A673 (cell line): Measurements from ENCODE around the gene SPG7. TPM values are rescaled to one million over a fixed set of nuclear protein-coding genes. Genes with fewer than 3 reads are reported as not detected.

Experiments used
- BruUV-seq: library from RNA; stranded (reverse); fragments of 400-500 nt; replicated peaks from 2 replicates; lab custom pipeline; 2021; lab: Mats Ljungman, UMichigan
- CTCF ChIA-PET: fragments of 300-600 bp; sonication (Branson Sonifier 250); formaldehyde crosslinking; loops from one replicate; lab custom pipeline; 2022; ENCODE audit warnings: antibody characterized with exemption; lab: Charles Lee
- POLR2A ChIA-PET: fragments of 300-600 bp; sonication (Branson Sonifier 250); formaldehyde crosslinking; loops from one replicate; lab custom pipeline; 2022; ENCODE audit warnings: antibody characterized with exemption; ENCODE audit not compliant: low non-redundant PET; lab: Charles Lee
- DNase-seq: peaks from one replicate; pipeline ENCODE4 v3.0.0-alpha.2; 2015; ENCODE audit warnings: low spot score
- H3K27ac ChIP-seq: fragments of 200-600 bp; sonication (generic); 2 replicates; pipeline ENCODE4 v1.5.1; 2016; ENCODE audit warnings: mixed run types, low read depth, mild to moderate bottlenecking, mixed read lengths, antibody characterized with exemption, low read length; ENCODE audit not compliant: poor library complexity, severe bottlenecking
- H3K27me3 ChIP-seq: fragments of 200-600 bp; sonication (generic); replicated peaks from 2 replicates; pipeline ENCODE4 v1.6.1; 2017; ENCODE audit warnings: mixed run types, low read depth, mild to moderate bottlenecking, mixed read lengths, antibody characterized with exemption, low read length; ENCODE audit not compliant: insufficient read depth, poor library complexity
- H3K36me3 ChIP-seq: fragments of 200-600 bp; sonication (generic); 2 replicates; pipeline ENCODE4 v1.6.1; 2016; ENCODE audit warnings: mixed run types, mild to moderate bottlenecking, mixed read lengths, antibody characterized with exemption, low read length; ENCODE audit not compliant: insufficient read depth, poor library complexity, severe bottlenecking
- H3K4me1 ChIP-seq: fragments of 200-600 bp; sonication (generic); 2 replicates; pipeline ENCODE4 v1.6.1; 2017; ENCODE audit warnings: mixed run types, mild to moderate bottlenecking, mixed read lengths, antibody characterized with exemption, low read length; ENCODE audit not compliant: insufficient read depth, poor library complexity, severe bottlenecking
- H3K4me3 ChIP-seq: fragments of 200-600 bp; sonication (generic); 2 replicates; pipeline ENCODE4 v1.5.1; 2016; ENCODE audit warnings: low read depth, mixed run types, mild to moderate bottlenecking, mixed read lengths, low read length; ENCODE audit not compliant: poor library complexity, severe bottlenecking
- H3K9me3 ChIP-seq: fragments of 200-600 bp; sonication (generic); 2 replicates; pipeline ENCODE4 v1.6.1; 2016; ENCODE audit warnings: mixed run types, low read depth, mild to moderate bottlenecking, mixed read lengths, antibody characterized with exemption, low read length; ENCODE audit not compliant: poor library complexity, severe bottlenecking
- CTCF ChIP-seq: fragments of 300-800, 200-600 bp; sonication (generic); conservative IDR thresholded peaks from 2 replicates; pipeline ENCODE4 v1.5.1; 2017; ENCODE audit warnings: low read depth, mild to moderate bottlenecking, antibody characterized with exemption, low read length, moderate library complexity, mixed read lengths
- EZH2 ChIP-seq: fragments of 200-600 bp; sonication (generic); IDR thresholded peaks from 2 replicates; pipeline ENCODE4 v1.6.1; 2017; ENCODE audit warnings: borderline replicate concordance, low read depth, mild to moderate bottlenecking, mixed read lengths, antibody characterized with exemption, low read length; ENCODE audit not compliant: poor library complexity, severe bottlenecking
- intact Hi-C: fragments of 100-400 bp; cut with micrococcal nuclease; formaldehyde crosslinking; loops from one replicate; pipeline ENCODE4 v1.10.0; 2022; ENCODE audit not compliant: unreplicated experiment
- total RNA-seq: library from RNA; stranded (reverse); gene quantifications from 2 replicates; pipeline ENCODE4 v1.2.3, GENCODE V29; 2021

Gene SPG7
- total RNA-seq, 1 experiment from 2014 or later: 113 TPM

- no peak for TF ChIP-seq CTCF
- no peak for TF ChIP-seq EZH2
- CTCF ChIA-PET: interaction anchor here (0.7 kb wide), 1 partner anchor 10 kb away, joined by 4 read pairs; no protein-coding TSS in a partner anchor
- H3K27me3 ChIP-seq: no peaks in the 10 kb centered on the region
- no peaks in the 10 kb centered on the region for H3K36me3 ChIP-seq
- no peak overlapping the region for H3K4me3 ChIP-seq
- H3K27ac ChIP-seq: no peak overlapping the region
- intact Hi-C loops: no loop called here
- POLR2A ChIA-PET: no interaction called here
- H3K9me3 ChIP-seq: no peaks in the 10 kb centered on the region
- BruUV-seq: no TSS peak
- H3K4me1 ChIP-seq: peaks cover 14% of the 10 kb centered on the region
- no peak for DNase-seq
Observed at GRCh38 chr16:89605186-89605970, 97.2 kb downstream of the SPG7 start.

- intact Hi-C loops: no loop called here
- BruUV-seq: no TSS peak
- no peaks in the 10 kb centered on the region for H3K36me3 ChIP-seq
- no peak for DNase-seq
- ChIA-PET CTCF (interaction anchor here (0.7 kb wide), 1 partner anchor 10 kb away, joined by 4 read pairs; no protein-coding TSS in a partner anchor), POLR2A (no interaction called here)
- no peaks in the 10 kb centered on the region for H3K27me3 ChIP-seq
- H3K9me3 ChIP-seq: no peaks in the 10 kb centered on the region
- no peak overlapping the region for H3K27ac ChIP-seq
- TF ChIP-seq CTCF (no peak), EZH2 (no peak)
- H3K4me1 ChIP-seq: peaks cover 14% of the 10 kb centered on the region
- H3K4me3 ChIP-seq: no peak overlapping the region
Observed at GRCh38 chr16:89606006-89606405, 97.8 kb downstream of the SPG7 start.

Other genes with a start within 250 kb of the SPG7 start
- gene ANKRD11, start 17.8 kb upstream of the SPG7 start, total RNA-seq: 217 and 248 TPM in 2 replicates
- gene RPL13, start 52.3 kb downstream of the SPG7 start, total RNA-seq: 2,140 and 2,205 TPM in 2 replicates
- 108 and 109 TPM in 2 replicates for gene CPNE7, start 67.4 kb downstream of the SPG7 start, total RNA-seq
- 0.49 and 0.52 TPM in 2 replicates for gene DPEP1, start 105.2 kb downstream of the SPG7 start, total RNA-seq
- gene CHMP1A, start 149.3 kb downstream of the SPG7 start, total RNA-seq: 104 and 110 TPM in 2 replicates
- gene SPATA33, start 149.4 kb downstream of the SPG7 start, total RNA-seq: 39.1 and 46.7 TPM in 2 replicates
- gene CDK10, start 178.3 kb downstream of the SPG7 start, total RNA-seq: 98.0 and 104 TPM in 2 replicates
- gene SPATA2L, start 193.3 kb downstream of the SPG7 start, total RNA-seq: 15.8 and 19.1 TPM in 2 replicates
- gene VPS9D1, start 212.5 kb downstream of the SPG7 start, total RNA-seq: 3.4 and 5.6 TPM in 2 replicates
- 37.2 and 37.3 TPM in 2 replicates for gene ZNF276, start 213.1 kb downstream of the SPG7 start, total RNA-seq